NCI-H1048 (cell line): ENCODE results near the gene HERPUD1.
"Not testable (repeated sequence)": the region's sequence is repeated elsewhere in the genome, so short reads cannot be mapped to it uniquely, and the experiment has no call there.

Source experiments
- DNase-seq: peaks from one replicate; lab custom pipeline; 2025; lab: John Stamatoyannopoulos, UW

The HERPUD1 gene, protein sequence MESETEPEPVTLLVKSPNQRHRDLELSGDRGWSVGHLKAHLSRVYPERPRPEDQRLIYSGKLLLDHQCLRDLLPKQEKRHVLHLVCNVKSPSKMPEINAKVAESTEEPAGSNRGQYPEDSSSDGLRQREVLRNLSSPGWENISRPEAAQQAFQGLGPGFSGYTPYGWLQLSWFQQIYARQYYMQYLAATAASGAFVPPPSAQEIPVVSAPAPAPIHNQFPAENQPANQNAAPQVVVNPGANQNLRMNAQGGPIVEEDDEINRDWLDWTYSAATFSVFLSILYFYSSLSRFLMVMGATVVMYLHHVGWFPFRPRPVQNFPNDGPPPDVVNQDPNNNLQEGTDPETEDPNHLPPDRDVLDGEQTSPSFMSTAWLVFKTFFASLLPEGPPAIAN

DNA sequence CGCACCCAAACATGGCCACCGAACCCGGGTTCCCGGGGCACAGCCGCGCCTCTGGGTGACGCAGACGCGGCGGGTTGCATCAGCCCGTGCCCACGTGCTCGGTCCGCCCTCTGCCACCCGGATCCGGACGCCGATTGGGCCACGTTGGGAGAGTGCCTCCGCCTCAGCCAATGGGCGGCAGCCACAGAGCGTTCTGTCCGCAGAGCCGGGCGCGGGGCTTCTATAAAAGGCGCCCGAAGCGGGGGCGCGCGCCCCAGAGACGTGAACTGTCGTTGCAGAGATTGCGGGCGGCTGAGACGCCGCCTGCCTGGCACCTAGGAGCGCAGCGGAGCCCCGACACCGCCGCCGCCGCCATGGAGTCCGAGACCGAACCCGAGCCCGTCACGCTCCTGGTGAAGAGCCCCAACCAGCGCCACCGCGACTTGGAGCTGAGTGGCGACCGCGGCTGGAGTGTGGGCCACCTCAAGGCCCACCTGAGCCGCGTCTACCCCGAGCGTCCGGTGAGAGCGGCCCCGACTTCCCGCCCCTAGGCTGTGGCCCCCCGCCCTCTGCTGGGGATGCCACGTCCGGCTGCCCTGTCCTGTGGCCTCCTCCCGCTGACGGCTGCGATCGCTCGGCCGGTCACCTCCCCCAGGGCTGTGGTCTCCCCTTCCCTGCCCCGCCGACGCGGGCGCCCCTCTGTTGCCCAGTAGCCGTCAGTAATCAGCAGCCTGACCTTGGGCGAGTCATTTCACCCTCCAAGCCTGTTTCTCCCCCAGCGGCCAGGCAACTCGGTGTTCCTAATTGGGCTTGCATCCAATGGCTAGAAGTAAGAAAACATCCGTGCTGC, at the start of gene HERPUD1:
TSS of gene HERPUD1 (plus strand) at position 251 of the 829 bp plus-strand sequence. CDS start at position 354, 103 bp downstream.
- peak; percentile 78 for DNase-seq

DNA sequence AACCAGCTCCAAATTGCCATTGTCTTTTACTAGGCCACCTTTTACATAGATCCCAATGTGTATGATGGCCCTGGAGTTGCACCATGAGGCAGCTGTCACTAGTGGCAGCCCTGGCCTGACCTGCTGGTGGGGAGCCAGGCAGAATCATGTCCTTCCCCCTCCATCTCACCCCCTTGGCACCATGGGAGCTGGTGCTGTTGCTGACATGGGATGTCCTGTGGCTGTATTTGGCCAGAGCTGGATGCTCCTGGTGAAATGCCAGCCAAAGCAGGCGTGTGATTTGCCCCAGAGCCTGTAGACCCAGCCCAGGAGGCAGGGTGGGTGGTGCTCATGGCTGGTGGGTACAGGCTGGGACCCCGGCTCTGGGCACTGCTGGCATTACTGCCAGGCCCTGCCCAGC, 48.4 kb upstream of the HERPUD1 start:
- DNase-seq, result no peak

DNA sequence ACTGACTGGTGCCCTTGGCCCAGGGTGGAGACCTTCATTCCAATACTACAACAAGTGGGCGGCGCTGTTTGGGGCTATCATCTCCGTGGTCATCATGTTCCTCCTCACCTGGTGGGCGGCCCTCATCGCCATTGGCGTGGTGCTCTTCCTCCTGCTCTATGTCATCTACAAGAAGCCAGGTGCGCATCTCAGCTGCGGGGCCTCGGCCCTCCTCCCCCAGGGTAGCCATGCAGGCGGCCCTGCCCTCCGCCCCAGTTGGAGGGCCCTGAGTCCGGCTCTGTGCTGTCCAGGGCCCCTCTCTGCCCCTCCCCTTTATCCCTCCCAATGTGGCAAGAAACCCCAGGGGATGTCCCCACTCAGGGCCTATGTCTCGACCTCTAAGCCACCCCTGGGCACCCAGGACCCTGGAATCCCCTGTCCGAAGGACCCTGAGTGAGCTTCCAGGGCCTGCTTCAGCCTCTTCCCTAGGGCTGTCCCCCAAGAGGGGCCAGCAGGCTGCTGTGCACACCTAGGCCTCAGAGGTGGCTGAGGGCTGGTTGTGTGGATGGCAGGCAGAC, 47.8 kb upstream of the HERPUD1 start:
- no peak for DNase-seq

DNA sequence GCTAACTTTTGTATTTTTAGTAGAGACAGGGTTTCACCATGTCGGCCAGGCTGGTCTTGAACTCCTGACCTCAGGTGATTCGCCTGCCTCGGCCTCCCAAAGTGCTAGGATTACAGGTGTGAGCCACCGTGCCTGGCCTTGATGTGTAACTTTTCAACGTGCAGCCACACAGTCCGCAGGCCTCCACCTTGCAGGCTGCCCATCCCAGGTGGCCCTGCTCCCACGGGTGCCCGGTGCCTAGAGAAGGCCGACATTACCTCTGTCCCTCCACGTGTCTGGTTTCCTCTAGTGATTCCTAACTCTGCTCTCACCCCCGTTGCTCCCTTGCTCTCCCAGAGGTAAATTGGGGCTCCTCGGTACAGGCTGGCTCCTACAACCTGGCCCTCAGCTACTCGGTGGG, 47.0 kb upstream of the HERPUD1 start:
- not testable (repeated sequence) for DNase-seq

DNA sequence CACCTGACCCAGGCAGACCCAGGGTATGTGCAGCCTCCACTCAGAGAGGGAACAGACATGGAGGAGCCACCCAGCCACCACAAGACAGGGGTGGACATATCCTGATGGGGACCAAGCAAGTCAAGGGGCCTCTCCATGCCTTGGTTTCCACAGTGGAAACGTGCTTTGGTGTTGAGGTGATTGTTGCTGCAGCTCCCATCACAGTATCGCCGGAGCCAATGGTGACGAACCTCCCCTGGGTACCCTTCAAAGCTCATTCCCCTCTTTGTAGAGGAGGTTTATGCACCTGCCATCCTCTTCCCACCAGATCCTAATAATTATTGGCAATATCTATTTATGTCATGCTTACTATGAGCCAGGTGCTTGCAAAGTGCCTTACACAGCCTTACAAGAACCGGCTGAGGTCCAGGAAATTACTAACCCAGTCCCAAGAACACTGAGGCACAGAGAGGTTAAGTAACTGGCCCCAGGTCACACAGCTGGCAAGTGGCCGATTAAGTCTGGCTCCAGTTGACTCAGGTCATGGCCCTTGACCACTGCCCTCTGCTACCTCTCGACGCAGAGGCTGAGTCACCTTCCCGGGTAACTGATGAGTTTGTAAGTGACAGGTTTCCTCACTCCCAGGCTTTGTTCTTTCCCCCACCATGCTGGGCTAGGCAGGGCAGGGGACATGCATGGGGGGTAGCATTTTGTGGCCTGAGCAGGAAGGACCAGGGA, 46.3 kb upstream of the HERPUD1 start:
- no peak for DNase-seq

DNA sequence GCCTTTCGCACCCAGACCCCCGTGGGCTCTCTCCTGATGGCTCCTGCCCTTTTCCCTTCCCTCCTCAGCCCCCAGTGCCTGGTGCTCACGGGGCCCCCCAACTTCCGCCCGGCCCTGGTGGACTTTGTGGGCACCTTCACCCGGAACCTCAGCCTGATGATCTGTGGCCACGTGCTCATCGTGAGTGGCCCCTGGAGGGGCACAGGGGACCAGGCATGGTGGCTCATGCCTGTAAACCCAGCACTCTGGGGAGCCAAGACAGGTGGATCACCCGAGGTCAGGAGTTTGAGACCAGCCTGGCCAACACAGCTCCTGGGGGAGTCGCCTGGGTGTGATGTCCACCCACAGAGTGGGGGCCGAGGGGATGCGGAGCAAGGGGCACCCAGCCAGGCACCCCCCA, 45.6 kb upstream of the HERPUD1 start:
- no peak for DNase-seq

DNA sequence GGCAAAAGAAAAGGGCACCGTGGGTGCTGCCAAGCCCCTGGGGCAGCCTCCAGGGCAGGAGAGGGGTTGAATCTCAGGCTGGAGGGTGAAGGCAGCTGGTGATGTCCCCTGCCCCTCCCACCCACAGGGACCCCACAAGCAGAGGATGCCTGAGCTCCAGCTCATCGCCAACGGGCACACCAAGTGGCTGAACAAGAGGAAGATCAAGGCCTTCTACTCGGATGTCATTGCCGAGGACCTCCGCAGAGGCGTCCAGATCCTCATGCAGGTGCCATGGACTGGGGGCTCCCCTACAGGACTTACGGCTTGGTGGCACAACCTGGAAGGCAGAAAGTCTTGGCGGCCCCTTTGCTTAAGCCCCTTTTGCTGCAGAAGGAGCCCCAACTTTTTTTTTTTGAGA, 45.1 kb upstream of the HERPUD1 start:
- no peak for DNase-seq

DNA sequence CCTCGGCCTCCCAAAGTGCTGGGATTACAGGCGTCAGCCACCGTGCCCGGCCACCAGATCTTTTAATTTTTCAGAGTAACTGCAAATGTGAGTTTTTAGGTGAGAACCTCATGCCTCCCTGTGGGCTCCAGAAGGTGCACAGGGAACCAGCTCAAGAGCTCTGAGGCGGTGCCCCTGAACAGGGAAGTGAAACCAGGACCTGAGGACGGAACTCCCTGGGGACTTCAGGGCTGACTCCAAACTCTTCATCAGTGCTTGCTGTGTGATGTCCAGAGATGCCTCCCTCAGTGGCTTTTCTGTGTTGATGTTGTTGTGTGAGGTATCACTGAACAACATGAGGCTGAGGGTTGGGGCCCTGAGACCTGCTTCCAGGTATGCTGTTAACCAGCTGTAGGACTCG, 43.1 kb upstream of the HERPUD1 start:
- no peak for DNase-seq

DNA sequence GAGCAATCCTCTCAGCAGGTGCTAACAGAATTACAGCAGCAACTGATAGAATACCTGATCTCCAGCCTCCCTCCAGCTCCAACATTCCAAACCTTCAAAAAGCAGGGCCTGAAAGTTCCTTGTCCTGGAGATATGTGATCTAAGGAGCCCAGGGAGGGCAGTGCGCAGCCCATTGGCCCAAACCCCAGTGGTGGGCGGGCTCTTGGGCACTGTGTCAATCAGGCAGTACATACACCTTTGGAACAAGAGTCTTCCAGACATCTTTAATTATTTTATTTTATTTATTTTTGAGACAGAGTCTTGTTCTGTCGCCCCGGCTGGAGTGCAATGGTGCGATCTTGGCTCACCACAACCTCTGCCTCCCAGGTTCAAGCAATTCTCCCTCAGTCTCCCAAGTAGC, 42.7 kb upstream of the HERPUD1 start:
- DNase-seq, result no peak

DNA sequence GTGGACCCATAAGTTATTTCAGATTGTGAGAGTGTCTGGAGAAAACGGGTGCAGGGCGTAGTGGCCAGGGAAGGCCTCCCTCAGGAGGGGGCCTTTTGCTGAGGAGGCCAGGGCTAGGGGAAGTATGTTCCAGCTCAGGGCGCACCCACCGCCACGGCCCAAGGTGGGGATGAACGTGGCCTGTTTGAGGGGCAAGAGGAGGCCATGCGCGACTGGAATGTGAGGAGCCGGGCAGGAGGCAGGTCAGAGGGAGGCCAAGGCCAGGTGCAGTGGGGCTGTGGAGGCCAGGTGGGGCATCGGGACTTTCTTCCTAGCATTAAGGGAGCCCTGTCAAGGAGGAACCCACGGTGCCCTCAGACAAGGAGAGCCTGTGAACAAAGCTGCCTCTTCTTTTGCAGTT, 40.3 kb upstream of the HERPUD1 start:
- DNase-seq, result no peak

DNA sequence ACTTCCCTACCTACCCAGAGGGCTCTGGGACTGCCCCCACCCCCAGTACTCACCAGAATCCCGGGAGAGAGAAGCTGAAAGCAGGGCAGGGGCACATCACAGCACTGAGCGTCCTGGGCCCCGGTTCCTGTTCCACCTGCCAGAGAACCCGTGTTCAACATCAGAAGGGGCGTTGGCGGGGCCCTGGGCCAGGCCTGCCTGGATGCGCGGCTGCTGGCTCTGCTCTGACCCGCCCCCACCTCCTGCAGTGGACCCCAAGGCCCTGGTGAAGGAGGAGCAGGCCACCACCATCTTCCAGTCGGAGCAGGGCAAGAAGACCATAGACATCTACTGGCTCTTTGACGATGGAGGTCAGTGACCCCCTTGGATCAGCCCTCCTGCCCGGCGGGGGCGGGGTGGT, 39.2 kb upstream of the HERPUD1 start:
- DNase-seq, result no peak

DNA sequence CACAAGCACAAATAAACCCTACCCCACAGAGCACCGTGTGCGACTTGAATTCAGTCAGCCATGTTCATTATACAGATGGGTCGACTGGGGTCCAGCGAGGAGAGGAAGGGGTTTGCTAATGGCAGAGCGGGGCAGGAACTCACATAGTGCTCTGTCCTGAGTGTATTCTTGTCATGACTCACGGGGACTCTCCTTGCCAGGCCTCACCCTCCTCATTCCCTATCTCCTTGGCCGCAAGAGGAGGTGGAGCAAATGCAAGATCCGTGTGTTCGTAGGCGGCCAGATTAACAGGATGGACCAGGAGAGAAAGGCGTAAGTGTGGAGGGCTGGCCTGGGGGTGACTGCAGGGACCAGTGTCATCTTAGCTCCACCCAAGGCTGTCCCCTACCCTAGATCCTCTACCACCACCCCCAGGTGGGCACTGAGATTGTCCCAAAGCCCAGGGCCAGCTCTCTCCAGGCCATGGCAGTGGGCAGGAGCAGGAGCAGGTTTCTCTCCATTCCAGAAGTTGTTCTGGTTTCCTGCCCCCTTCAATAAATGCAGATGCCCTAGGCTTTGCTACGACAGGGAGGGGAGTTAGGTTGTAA, 37.5 kb upstream of the HERPUD1 start:
- DNase-seq, result no peak

DNA sequence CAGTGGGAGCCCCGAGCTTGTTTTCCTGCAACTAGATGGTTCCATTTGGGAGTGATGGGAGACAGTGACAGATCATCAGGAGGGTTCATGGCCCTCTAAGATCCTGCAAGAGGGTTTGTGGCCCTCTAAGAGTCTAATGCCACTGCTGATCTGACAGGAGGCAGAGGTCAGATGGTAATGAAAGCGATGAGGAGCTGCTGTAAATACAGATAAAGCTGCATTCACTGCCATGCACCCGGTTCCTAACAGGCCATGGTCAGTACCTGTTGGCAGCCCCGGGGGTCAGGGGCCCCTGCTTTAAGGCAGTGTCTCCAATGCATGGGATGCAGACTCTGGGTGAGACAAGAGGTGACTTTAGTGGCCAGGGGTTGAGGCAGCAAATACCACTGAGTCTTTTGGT, 36.1 kb upstream of the HERPUD1 start:
- DNase-seq, result no peak

DNA sequence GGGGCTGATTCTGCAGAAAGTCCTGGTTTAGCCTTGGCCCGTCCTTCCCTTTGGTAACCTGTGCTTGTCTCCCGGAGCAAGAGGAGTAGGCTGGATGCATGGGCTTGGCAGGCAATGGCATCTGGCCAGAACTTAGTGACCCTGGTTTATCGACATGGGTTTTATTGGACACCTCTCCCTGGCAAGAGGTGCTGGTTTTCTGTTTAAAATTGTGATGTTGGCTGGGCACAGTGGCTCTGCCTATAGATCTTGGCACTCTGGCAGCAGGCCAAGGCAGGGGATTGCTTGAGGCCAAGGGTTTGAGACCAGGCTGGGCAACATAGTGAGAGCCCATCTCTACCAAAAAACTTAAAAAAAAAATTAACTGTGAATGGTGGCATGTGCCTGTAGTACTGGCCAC, 35.7 kb upstream of the HERPUD1 start:
- DNase-seq, result no peak

DNA sequence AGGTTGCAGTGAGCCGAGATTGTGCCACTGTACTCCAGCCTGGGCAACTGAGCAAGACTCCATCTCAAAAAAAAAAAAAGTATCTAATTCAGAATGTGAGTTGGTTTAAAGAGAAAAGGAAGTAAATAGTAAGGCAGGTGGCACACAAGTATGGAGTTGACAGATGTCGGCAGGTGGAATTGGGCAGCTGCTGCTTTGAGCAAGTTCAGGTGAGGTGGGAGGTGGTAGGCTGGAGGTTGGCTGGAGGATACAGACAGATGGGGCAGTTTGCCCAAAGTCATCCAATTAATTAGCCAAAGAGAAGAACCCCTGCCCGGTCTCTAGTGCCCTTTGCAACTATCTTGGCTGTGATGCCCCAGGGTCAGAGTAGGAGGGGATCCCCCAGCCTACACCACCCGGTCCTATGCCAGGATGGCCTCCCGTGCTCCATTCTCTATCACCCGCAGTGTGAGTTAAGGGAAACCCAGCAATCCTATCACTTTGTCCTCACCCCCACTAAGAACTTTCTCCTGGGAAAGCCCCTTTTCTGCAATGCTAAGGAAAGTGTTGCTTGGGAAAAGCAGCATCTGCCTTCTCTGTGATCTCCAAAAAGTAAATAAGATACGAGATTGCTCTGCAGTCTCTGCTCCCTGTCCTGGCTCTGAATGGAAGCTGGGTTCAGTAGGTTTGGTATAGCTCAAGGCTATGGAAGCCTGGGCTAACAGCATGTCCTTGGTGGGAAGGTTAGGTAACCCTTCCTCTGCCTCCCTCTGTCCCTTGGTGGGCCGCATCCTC, 34.7 kb upstream of the HERPUD1 start:
- DNase-seq, result no peak

DNA sequence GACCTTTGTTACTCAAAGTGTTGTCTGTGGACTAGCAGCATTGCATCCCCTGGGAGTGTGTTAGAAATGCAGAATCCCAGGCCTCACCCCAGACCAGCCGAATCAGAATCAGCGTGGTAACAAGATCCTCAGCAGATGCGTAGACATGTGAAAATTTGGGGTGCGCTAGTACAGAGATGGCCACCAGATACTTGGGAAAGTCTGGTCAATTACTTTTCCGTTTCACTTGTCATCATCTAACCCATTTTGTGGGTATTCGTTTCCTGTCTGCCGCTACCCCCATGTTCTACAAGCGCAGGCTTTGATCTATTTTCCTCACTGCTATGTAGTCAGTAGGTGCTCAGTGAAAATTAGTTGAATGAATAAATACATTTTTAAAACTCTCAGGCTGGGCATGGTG, 33.1 kb upstream of the HERPUD1 start:
- DNase-seq, result no peak

DNA sequence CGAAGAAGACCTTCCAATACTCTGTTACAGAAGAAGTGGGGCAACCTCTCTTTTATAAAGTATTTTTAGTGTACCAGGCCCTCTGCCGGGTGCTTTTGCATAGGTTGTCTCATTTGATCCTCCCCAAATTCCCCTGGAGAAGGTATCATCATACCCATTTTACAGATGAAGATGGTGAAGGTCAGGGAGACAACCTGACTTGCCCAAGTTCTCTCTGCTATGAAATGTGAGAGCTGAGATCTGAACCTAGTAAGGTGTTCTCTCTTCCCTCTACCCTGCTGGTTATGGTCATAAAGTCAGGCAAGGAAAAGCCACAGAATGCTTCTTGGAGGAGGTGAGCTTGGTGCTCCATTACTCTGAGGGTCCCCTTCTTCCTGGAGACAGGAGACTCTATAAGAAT, 28.1 kb upstream of the HERPUD1 start:
- no peak for DNase-seq

DNA sequence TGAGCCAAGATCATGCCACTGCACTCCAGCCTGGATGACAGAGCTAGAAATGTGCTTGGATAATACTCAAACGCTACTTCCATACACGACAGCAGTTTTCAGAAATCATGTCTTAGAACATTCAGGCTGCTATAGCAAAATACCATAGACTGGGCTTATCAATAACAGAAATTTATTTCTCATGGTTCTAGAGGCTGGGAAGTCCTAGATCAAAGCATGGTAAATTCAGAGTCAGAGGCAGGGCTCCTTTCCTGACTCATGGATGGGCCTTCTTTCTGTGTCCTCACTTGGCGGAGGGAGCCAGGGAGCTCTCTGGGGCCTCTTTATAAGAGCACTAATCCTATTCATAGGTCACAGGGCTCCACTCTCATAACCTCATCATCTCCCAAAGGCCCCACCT, 24.5 kb upstream of the HERPUD1 start:
- DNase-seq, result no peak

DNA sequence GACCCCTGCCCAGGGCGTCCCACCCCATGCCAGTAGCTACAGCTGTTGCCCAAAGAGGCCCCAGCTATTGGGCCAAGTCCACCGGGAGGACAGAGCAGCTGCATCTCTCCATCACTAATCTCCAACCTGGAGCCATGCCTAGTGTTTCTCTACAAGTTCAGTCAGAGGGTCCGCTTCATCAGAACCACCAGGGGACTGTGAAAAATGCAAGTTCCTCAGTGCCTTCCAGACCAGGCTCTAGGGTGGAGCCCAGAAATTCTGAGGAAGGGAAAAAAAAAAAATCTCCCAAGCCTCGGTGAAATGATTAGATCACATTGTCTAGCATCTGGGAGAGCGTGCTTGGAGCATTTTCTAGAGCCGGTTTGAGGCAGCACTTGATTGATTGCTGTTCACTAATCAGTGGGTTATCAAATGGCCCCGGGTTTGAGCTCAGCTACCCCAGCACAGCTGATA, 22.4 kb upstream of the HERPUD1 start:
- DNase-seq, result no peak

DNA sequence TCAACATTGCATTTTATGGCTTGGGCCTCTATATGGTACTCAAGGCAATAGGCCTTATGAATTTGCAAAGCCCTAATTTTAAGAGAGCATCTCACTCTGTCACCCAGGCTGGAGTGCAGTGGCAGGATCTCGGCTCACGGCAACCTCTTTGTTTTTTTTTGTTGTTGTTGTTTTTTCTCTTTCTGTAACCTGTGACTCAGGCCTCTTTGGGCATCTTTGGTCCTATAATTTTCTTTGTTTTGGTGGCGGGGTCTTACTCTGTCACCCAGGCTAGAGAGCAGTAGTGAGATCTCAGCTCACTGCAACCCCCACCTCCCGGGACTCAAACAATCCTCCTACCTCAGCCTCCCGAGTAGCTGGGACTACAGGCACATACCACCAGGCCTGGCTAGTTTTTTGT, 21.8 kb upstream of the HERPUD1 start:
- no peak for DNase-seq
